ENCODE results near the gene PRDM2.

DNA sequence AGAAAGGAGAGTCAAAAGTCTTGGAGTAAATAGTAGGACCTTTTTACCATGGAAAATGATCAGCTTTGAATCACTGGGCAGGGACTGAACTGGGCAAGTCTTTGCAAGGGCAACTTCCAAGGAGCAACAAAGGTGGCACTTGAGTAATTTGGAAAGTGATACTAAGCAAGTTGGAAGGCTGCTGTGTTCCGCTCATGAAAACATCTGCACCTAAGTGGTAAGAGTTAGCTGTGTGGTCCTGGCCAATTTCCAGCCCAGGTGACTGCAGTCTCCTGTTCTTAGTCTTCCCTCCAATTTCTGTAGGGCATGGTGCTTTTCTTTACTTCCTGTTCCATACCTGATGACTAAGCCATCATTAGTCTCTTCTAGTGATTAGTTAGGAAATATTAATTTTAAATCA, 35.5 kb upstream of the PRDM2 start:
- no peak for TF ChIP-seq FOXA1 (IDR thresholded peaks at IDR 0.05)
- TF ChIP-seq BHLHE40 (IDR thresholded peaks at IDR 0.05; ENCODE audit: borderline replicate concordance): no peak
- TF ChIP-seq FOXK2 (IDR thresholded peaks at IDR 0.05): no peak
- no peak for TF ChIP-seq HDGF (IDR thresholded peaks at IDR 0.05; ENCODE audit: borderline replicate concordance)
- no peak for TF ChIP-seq SUZ12 (IDR thresholded peaks at IDR 0.05)
- no peak for TF ChIP-seq ZNF384 (IDR thresholded peaks at IDR 0.05)
- TF ChIP-seq, protein P1, sequence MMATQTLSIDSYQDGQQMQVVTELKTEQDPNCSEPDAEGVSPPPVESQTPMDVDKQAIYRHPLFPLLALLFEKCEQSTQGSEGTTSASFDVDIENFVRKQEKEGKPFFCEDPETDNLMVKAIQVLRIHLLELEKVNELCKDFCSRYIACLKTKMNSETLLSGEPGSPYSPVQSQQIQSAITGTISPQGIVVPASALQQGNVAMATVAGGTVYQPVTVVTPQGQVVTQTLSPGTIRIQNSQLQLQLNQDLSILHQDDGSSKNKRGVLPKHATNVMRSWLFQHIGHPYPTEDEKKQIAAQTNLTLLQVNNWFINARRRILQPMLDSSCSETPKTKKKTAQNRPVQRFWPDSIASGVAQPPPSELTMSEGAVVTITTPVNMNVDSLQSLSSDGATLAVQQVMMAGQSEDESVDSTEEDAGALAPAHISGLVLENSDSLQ (IDR thresholded peaks at IDR 0.05): no peak
- no peak for TF ChIP-seq FOXM1 (IDR thresholded peaks at IDR 0.05; ENCODE audit: borderline replicate concordance)
- no peak for TF ChIP-seq SP1 (IDR thresholded peaks at IDR 0.05)
- TF ChIP-seq ARNT (IDR thresholded peaks at IDR 0.05): no peak
- TF ChIP-seq TARDBP (IDR thresholded peaks at IDR 0.05): no peak
